GM23338 (cell line): ENCODE results near the gene IZUMO4. TPM values are rescaled to one million over a fixed set of nuclear protein-coding genes. Genes with fewer than 3 reads are reported as not detected.

ENCODE experiments used
- ATAC-seq: fragments of 200-7000 bp; cut with Tn5 transposase; 3 replicates; pipeline ENCODE4 v1.9.1; 2020
- DNase-seq: peaks from one replicate; pipeline ENCODE4 v3.0.0-alpha.2; 2015; ENCODE audit warnings: low spot score
- H2AFZ ChIP-seq: fragments of 200-600 bp; sonication (generic); 2 replicates; pipeline ENCODE4 v1.8.0; 2016; ENCODE audit warnings: antibody characterized with exemption, mild to moderate bottlenecking, moderate library complexity
- H3F3A ChIP-seq: fragments of 200-600 bp; sonication (generic); replicated peaks from 2 replicates; pipeline ENCODE4 v1.8.0; 2017; ENCODE audit warnings: antibody characterized with exemption, mixed run types, low read depth
- H3K27ac ChIP-seq: fragments of 200-600 bp; sonication (generic); 2 replicates; pipeline ENCODE4 v1.6.1; 2016; ENCODE audit warnings: low read depth
- H3K27me3 ChIP-seq: fragments of 200-600 bp; sonication (generic); 2 replicates; pipeline ENCODE4 v1.8.0; 2016; ENCODE audit warnings: mild to moderate bottlenecking, mixed run types, moderate library complexity; ENCODE audit not compliant: insufficient read depth
- H3K36me3 ChIP-seq: fragments of 200-600 bp; sonication (generic); 2 replicates; pipeline ENCODE4 v1.8.0; 2016; ENCODE audit warnings: mild to moderate bottlenecking; ENCODE audit not compliant: insufficient read depth
- H3K4me1 ChIP-seq: fragments of 200-600 bp; sonication (generic); 2 replicates; pipeline ENCODE4 v1.8.0; 2016; ENCODE audit warnings: mild to moderate bottlenecking, moderate library complexity; ENCODE audit not compliant: insufficient read depth
- H3K4me2 ChIP-seq: fragments of 200-600 bp; sonication (generic); 2 replicates; pipeline ENCODE4 v1.7.1; 2017; ENCODE audit warnings: mixed run types
- H3K4me3 ChIP-seq: fragments of 200-600 bp; sonication (generic); 2 replicates; pipeline ENCODE4 v1.6.1; 2016; ENCODE audit warnings: mixed run types
- H3K79me2 ChIP-seq: fragments of 200-600 bp; sonication (generic); replicated peaks from 2 replicates; pipeline ENCODE4 v1.8.0; 2017; ENCODE audit warnings: mild to moderate bottlenecking; ENCODE audit not compliant: insufficient read depth
- H3K9me2 ChIP-seq: fragments of 200-600 bp; sonication (generic); 2 replicates; pipeline ENCODE4 v1.8.0; 2017; ENCODE audit not compliant: insufficient read depth
- H4K20me1 ChIP-seq: fragments of 200-600 bp; sonication (generic); replicated peaks from 2 replicates; pipeline ENCODE4 v1.8.0; 2017; ENCODE audit warnings: mild to moderate bottlenecking; ENCODE audit not compliant: insufficient read depth
- H3K27ac Mint-ChIP-seq: 2 replicates; pipeline ENCODE4 v1.8.0; 2020; ENCODE audit warnings: inconsistent platforms, mild to moderate bottlenecking, moderate library complexity, mixed read lengths
- H3K27me3 Mint-ChIP-seq: 3 replicates; pipeline ENCODE4 v1.8.0; 2022; ENCODE audit warnings: low read depth, mild to moderate bottlenecking, moderate library complexity, mixed read lengths, inconsistent platforms; ENCODE audit not compliant: insufficient read depth, poor library complexity
- H3K36me3 Mint-ChIP-seq: 3 replicates; pipeline ENCODE4 v1.8.0; 2021; ENCODE audit warnings: low read depth, mild to moderate bottlenecking, inconsistent platforms, moderate library complexity, mixed read lengths
- H3K4me1 Mint-ChIP-seq: 3 replicates; pipeline ENCODE4 v1.8.0; 2020; ENCODE audit warnings: mild to moderate bottlenecking, inconsistent platforms, mixed read lengths
- H3K4me3 Mint-ChIP-seq: 3 replicates; pipeline ENCODE4 v1.8.0; 2021; ENCODE audit warnings: moderate library complexity, mild to moderate bottlenecking, inconsistent platforms, mixed read lengths
- H3K9me3 Mint-ChIP-seq: 3 replicates; pipeline ENCODE4 v1.8.0; 2020; ENCODE audit warnings: moderate library complexity, mild to moderate bottlenecking, inconsistent platforms, mixed read lengths
- CTCF ChIP-seq, 2 experiments: fragments of 200-600 bp in 1 of 2; sonication (generic) in 1 of 2; conservative IDR thresholded peaks; 2 replicates each; pipeline versions ENCODE4 v1.5.1 to v1.6.1; 2016 to 2017; ENCODE audit warnings: antibody characterized with exemption in 2 of 2, low read depth in 2 of 2, mild to moderate bottlenecking in 2 of 2, moderate library complexity in 1 of 2
- ETS1 ChIP-seq: IDR thresholded peaks from 2 replicates; pipeline ENCODE4 v1.6.1; 2016; ENCODE audit warnings: antibody characterized with exemption
- EZH2 ChIP-seq: fragments of 200-600 bp; sonication (generic); IDR thresholded peaks from one replicate; pipeline ENCODE4 v1.8.0; 2017; ENCODE audit warnings: antibody characterized with exemption, mild to moderate bottlenecking, low read depth; ENCODE audit not compliant: unreplicated experiment
- JUNB ChIP-seq: IDR thresholded peaks from one replicate; pipeline ENCODE4 v1.6.1; 2016; ENCODE audit warnings: antibody characterized with exemption; ENCODE audit not compliant: unreplicated experiment
- NANOG ChIP-seq: IDR thresholded peaks from 2 replicates; pipeline ENCODE4 v1.6.1; 2016; ENCODE audit warnings: antibody characterized with exemption, borderline replicate concordance
- POLR2AphosphoS5 ChIP-seq: IDR thresholded peaks from 2 replicates; pipeline ENCODE4 v1.6.1; 2016; ENCODE audit warnings: antibody characterized with exemption, low read depth
- REST ChIP-seq: IDR thresholded peaks from one replicate; pipeline ENCODE4 v1.6.1; 2018; ENCODE audit warnings: antibody characterized with exemption; ENCODE audit not compliant: unreplicated experiment
- STAT1 ChIP-seq: IDR thresholded peaks from one replicate; pipeline ENCODE4 v1.6.1; 2016; ENCODE audit warnings: antibody characterized with exemption; ENCODE audit not compliant: unreplicated experiment
- ZNF114 ChIP-seq: fragments of 250-450 bp; sonication (Bioruptor Pico); IDR thresholded peaks from 2 replicates; pipeline ENCODE4 v1.5.0; 2020; ENCODE audit warnings: mild to moderate bottlenecking, moderate library complexity
- ZNF331 ChIP-seq: fragments of 250-450 bp; sonication (Bioruptor Pico); IDR thresholded peaks from 2 replicates; pipeline ENCODE4 v1.5.0; 2020; ENCODE audit warnings: low read depth, mild to moderate bottlenecking, moderate library complexity
- ZNF462 ChIP-seq: fragments of 250-450 bp; sonication (Bioruptor Pico); IDR thresholded peaks from 2 replicates; pipeline ENCODE4 v1.5.0; 2020; ENCODE audit warnings: mild to moderate bottlenecking, moderate library complexity
- polyA plus RNA-seq: library from polyadenylated mRNA; unstranded; fragments of >200 nt; fragmentation: Nextera tagmentation; extraction: Ambion mirVana; gene quantifications from 2 replicates; pipeline ENCODE4 v1.2.1, GENCODE V29; 2016
- total RNA-seq: library from RNA; depleted of rRNA; stranded (reverse); fragments of >200 nt; shearing (Covaris generic); gene quantifications from 2 replicates; pipeline ENCODE4 v1.2.3, GENCODE V29; 2014

IZUMO4 gene
- total and polyA plus RNA-seq, 2 experiments from 2014 or later, result 0.57 to 2.2 TPM

GRCh38 chr19:2138061-2138728 is 41.5 kb downstream of the IZUMO4 start (continued):
- no peak for TF ChIP-seq ZNF462 (CRISPR knock-in tag)
- TF ChIP-seq POLR2AphosphoS5, result no peak
- no peak for TF ChIP-seq NANOG
- TF ChIP-seq ETS1, result no peak

GRCh38 chr19:2139385-2140137 is 42.8 kb downstream of the IZUMO4 start:
- Histone ChIP-seq H3K9me2 (no peaks in the 10 kb centered on the region), H3K4me1 (no peaks in the 10 kb centered on the region), H3F3A (peaks cover 4% of the 10 kb centered on the region; the same call in 1 of the 2 replicates), H3K36me3 (peaks cover 10% of the 10 kb centered on the region; the same call in 1 of the 2 replicates), H2AFZ (no peak overlapping the region), H3K27me3 (no peaks in the 10 kb centered on the region), H3K27ac (peak overlapping the region; percentile 72; the same call in 1 of the 2 replicates), H3K4me3 (no peak overlapping the region), H3K4me2 (no peak overlapping the region), H4K20me1 (peaks cover 49% of the 10 kb centered on the region), H3K79me2 (peaks cover 80% of the 10 kb centered on the region)
- ATAC-seq (no peak), DNase-seq (no peak)
- H3K36me3 Mint-ChIP-seq, result peaks cover 43% of the 10 kb centered on the region
- H3K4me1 Mint-ChIP-seq, result no peaks in the 10 kb centered on the region
- no peak overlapping the region for H3K27ac Mint-ChIP-seq
- no peaks in the 10 kb centered on the region for H3K9me3 Mint-ChIP-seq
- no peak overlapping the region for H3K4me3 Mint-ChIP-seq
- peaks cover 11% of the 10 kb centered on the region for H3K27me3 Mint-ChIP-seq
- no peak for TF ChIP-seq REST
- no peak for TF ChIP-seq NANOG
- TF ChIP-seq ZNF114 (CRISPR knock-in tag), result no peak
- TF ChIP-seq JUNB, result no peak
- TF ChIP-seq EZH2, result no peak
- no peak for TF ChIP-seq STAT1
- TF ChIP-seq CTCF (conservative IDR thresholded peaks at IDR 0.05; ENCODE audit: low read depth in 2 of 2), result no peak
- no peak for TF ChIP-seq ZNF331 (CRISPR knock-in tag)
